ENCODE data around the gene UNC5A. TPM values are rescaled to one million over a fixed set of nuclear protein-coding genes. Genes with fewer than 3 reads are reported as not detected.

UNC5A gene
- total RNA-seq, 1 experiment from 2014 or later: 20.2 TPM

- peaks cover 43% of the 10 kb centered on the region for H3K27me3 Mint-ChIP-seq (ENCODE audit: unreplicated experiment)
- H3K9me3 Mint-ChIP-seq (ENCODE audit: low read depth, unreplicated experiment): no peaks in the 10 kb centered on the region
- no peak overlapping the region for H3K4me3 Mint-ChIP-seq (ENCODE audit: low read depth, unreplicated experiment)
- TF ChIP-seq CTCF (IDR thresholded peaks at IDR 0.05; ENCODE audit: unreplicated experiment): no peak
- CTCF ChIA-PET: no interaction called here
- no TSS peak for BruUV-seq (replicated peaks)
- no peak overlapping the region for H3K27ac Mint-ChIP-seq (ENCODE audit: unreplicated experiment)
- no peaks in the 10 kb centered on the region for H3K36me3 Mint-ChIP-seq (ENCODE audit: insufficient read depth, unreplicated experiment)
- no peak for DNase-seq
- no peaks in the 10 kb centered on the region for H3K4me1 Mint-ChIP-seq (ENCODE audit: low read depth, unreplicated experiment)
- intact Hi-C loops (cut with micrococcal nuclease; ENCODE audit: unreplicated experiment): no loop called here
Measured at GRCh38 chr5:176887252-176887849, 77.0 kb downstream of the UNC5A start.

- Mint-ChIP-seq H3K9me3 (ENCODE audit: low read depth, unreplicated experiment) (no peaks in the 10 kb centered on the region), H3K27ac (ENCODE audit: unreplicated experiment) (no peak overlapping the region), H3K36me3 (ENCODE audit: insufficient read depth, unreplicated experiment) (no peaks in the 10 kb centered on the region), H3K4me3 (ENCODE audit: low read depth, unreplicated experiment) (no peak overlapping the region), H3K27me3 (ENCODE audit: unreplicated experiment) (peaks cover 52% of the 10 kb centered on the region), H3K4me1 (ENCODE audit: low read depth, unreplicated experiment) (no peaks in the 10 kb centered on the region)
- TF ChIP-seq CTCF (IDR thresholded peaks at IDR 0.05; ENCODE audit: unreplicated experiment): no peak
- DNase-seq: no peak
- no TSS peak for BruUV-seq (replicated peaks)
- intact Hi-C loops (cut with micrococcal nuclease; ENCODE audit: unreplicated experiment): no loop called here
- CTCF ChIA-PET: interaction anchor here (0.6 kb wide), 1 partner anchor 299 kb away, joined by 5 read pairs; no protein-coding TSS in a partner anchor
Measured at GRCh38 chr5:176888016-176888864, 77.9 kb downstream of the UNC5A start.

GRCh38 chr5:176888865-176889165 lies 78.5 kb downstream of the UNC5A start:
- TF ChIP-seq CTCF (IDR thresholded peaks at IDR 0.05; ENCODE audit: unreplicated experiment): no peak
- no TSS peak for BruUV-seq (replicated peaks)

GRCh38 chr5:176889321-176890280 lies 79.2 kb downstream of the UNC5A start:
- H3K27ac Mint-ChIP-seq (ENCODE audit: unreplicated experiment): no peak overlapping the region
- no peaks in the 10 kb centered on the region for H3K9me3 Mint-ChIP-seq (ENCODE audit: low read depth, unreplicated experiment)
- CTCF ChIA-PET: no interaction called here
- peaks cover 53% of the 10 kb centered on the region for H3K27me3 Mint-ChIP-seq (ENCODE audit: unreplicated experiment)
- no peak for DNase-seq
- no peak overlapping the region for H3K4me3 Mint-ChIP-seq (ENCODE audit: low read depth, unreplicated experiment)
- intact Hi-C loops (cut with micrococcal nuclease; ENCODE audit: unreplicated experiment): no loop called here
- no peaks in the 10 kb centered on the region for H3K4me1 Mint-ChIP-seq (ENCODE audit: low read depth, unreplicated experiment)
- TF ChIP-seq CTCF (IDR thresholded peaks at IDR 0.05; ENCODE audit: unreplicated experiment): no peak
- no TSS peak for BruUV-seq (replicated peaks)
- H3K36me3 Mint-ChIP-seq (ENCODE audit: insufficient read depth, unreplicated experiment): no peaks in the 10 kb centered on the region

More at GRCh38 chr5:176888865-176889165, 78.5 kb downstream of the UNC5A start:
- intact Hi-C loops (cut with micrococcal nuclease; ENCODE audit: unreplicated experiment): no loop called here
- DNase-seq: no peak
- H3K27me3 Mint-ChIP-seq (ENCODE audit: unreplicated experiment): peaks cover 58% of the 10 kb centered on the region
- H3K4me1 Mint-ChIP-seq (ENCODE audit: low read depth, unreplicated experiment): no peaks in the 10 kb centered on the region
- H3K36me3 Mint-ChIP-seq (ENCODE audit: insufficient read depth, unreplicated experiment): no peaks in the 10 kb centered on the region
- CTCF ChIA-PET: no interaction called here
- no peak overlapping the region for H3K4me3 Mint-ChIP-seq (ENCODE audit: low read depth, unreplicated experiment)
- no peaks in the 10 kb centered on the region for H3K9me3 Mint-ChIP-seq (ENCODE audit: low read depth, unreplicated experiment)
- H3K27ac Mint-ChIP-seq (ENCODE audit: unreplicated experiment): no peak overlapping the region

Data from Calu3 (cell line).